Neutrophil (primary cell): ENCODE measurements around the gene CCM2.

Experiments used
- H3K27ac ChIP-seq: fragments of 200-600 bp; sonication (generic); 2 replicates; pipeline ENCODE4 v1.5.1; 2016; ENCODE audit warnings: mild to moderate bottlenecking, moderate library complexity
- H3K27me3 ChIP-seq: fragments of 200-600 bp; sonication (generic); 2 replicates; pipeline ENCODE4 v1.6.0; 2016; ENCODE audit warnings: mild to moderate bottlenecking
- H3K36me3 ChIP-seq: fragments of 200-600 bp; sonication (generic); 2 replicates; pipeline ENCODE4 v1.5.1; 2017
- H3K4me1 ChIP-seq, 2 experiments: fragments of 200-600 bp in 1 of 2; sonication (generic) in 1 of 2; 1 replicate in 1 of 2; 2 replicates in 1 of 2; pipeline versions ENCODE4 v1.5.1 to v1.6.1; 2013 to 2016; ENCODE audit warnings: low read depth in 1 of 2, low read length in 1 of 2, mild to moderate bottlenecking in 1 of 2, moderate library complexity in 1 of 2; ENCODE audit not compliant: control insufficient read depth in 1 of 2, insufficient read depth in 1 of 2
- H3K4me3 ChIP-seq, 2 experiments: fragments of 200-600 bp in 1 of 2; sonication (generic) in 1 of 2; 1 replicate in 1 of 2; 2 replicates in 1 of 2; pipeline ENCODE4 v1.5.1; 2013 to 2016; ENCODE audit warnings: low read depth in 1 of 2, low read length in 1 of 2, mild to moderate bottlenecking in 1 of 2, moderate library complexity in 1 of 2
- H3K9me3 ChIP-seq: fragments of 200-600 bp; sonication (generic); 2 replicates; pipeline ENCODE4 v1.5.1; 2016
- CTCF ChIP-seq: fragments of 200-600 bp; sonication (generic); IDR thresholded peaks from 2 replicates; pipeline ENCODE4 v1.5.1; 2016; ENCODE audit warnings: antibody characterized with exemption

CCM2 gene

GRCh38 chr7:45013465-45013967, 13.5 kb downstream of the CCM2 start:
- no peak for TF ChIP-seq CTCF
- Histone ChIP-seq H3K27me3 (no peaks in the 10 kb centered on the region), H3K4me3 (no peak overlapping the region), H3K27ac (no peak overlapping the region), H3K4me1 (no peaks in the 10 kb centered on the region), H3K9me3 (no peaks in the 10 kb centered on the region), H3K36me3 (peaks cover 5% of the 10 kb centered on the region)

- Histone ChIP-seq H3K9me3 (no peaks in the 10 kb centered on the region), H3K4me3 (no peak overlapping the region), H3K27me3 (no peaks in the 10 kb centered on the region), H3K36me3 (peaks cover 8% of the 10 kb centered on the region), H3K4me1 (no peaks in the 10 kb centered on the region), H3K27ac (peak overlapping the region; percentile 39)
- TF ChIP-seq CTCF, result no peak
Measured at GRCh38 chr7:45015313-45015712, 15.3 kb downstream of the CCM2 start.

GRCh38 chr7:45017253-45017652, 17.3 kb downstream of the CCM2 start:
- Histone ChIP-seq H3K27me3 (no peaks in the 10 kb centered on the region), H3K27ac (no peak overlapping the region), H3K4me1 (peaks cover 6 to 7% of the 10 kb centered on the region in 2 experiments), H3K36me3 (peaks cover 8% of the 10 kb centered on the region), H3K4me3 (no peak overlapping the region), H3K9me3 (no peaks in the 10 kb centered on the region)
- no peak for TF ChIP-seq CTCF

GRCh38 chr7:45020915-45021314, 20.9 kb downstream of the CCM2 start:
- no peaks in the 10 kb centered on the region for H3K9me3 ChIP-seq
- no peaks in the 10 kb centered on the region for H3K27me3 ChIP-seq
- peak overlapping the region; percentile 43 for H3K27ac ChIP-seq
- peaks cover 4% of the 10 kb centered on the region for H3K36me3 ChIP-seq
- no peak for TF ChIP-seq CTCF
- peaks cover 10% of the 10 kb centered on the region in 2 experiments for H3K4me1 ChIP-seq
- no peak overlapping the region for H3K4me3 ChIP-seq

GRCh38 chr7:45021604-45022296, 21.7 kb downstream of the CCM2 start:
- no peak for TF ChIP-seq CTCF
- Histone ChIP-seq H3K4me1 (peaks cover 18 to 19% of the 10 kb centered on the region in 2 experiments), H3K9me3 (no peaks in the 10 kb centered on the region), H3K27me3 (no peaks in the 10 kb centered on the region), H3K36me3 (peaks cover 4% of the 10 kb centered on the region), H3K27ac (peak overlapping the region; percentile 55), H3K4me3 (no peak overlapping the region)
